ENCODE results near the gene NPIPA5. TPM values are rescaled to one million over a fixed set of nuclear protein-coding genes. Genes with fewer than 3 reads are reported as not detected.

The NPIPA5 gene
- 0.52 TPM in 1 of 2 replicates, not detected in the other for total RNA-seq

GRCh38 chr16:15378194-15378593 lies at the start of gene NPIPA5:
NPIPA5 (minus strand) TSS chr16:15378294; CDS start chr16:15378294, 0 bp downstream.

GRCh38 chr16:15395631-15396508 lies 17.8 kb upstream of the NPIPA5 start, which contains the start of gene MPV17L:
MPV17L (plus strand) TSS chr16:15395754; CDS start chr16:15395898, 144 bp downstream.

Other genes starting within 250 kb of the NPIPA5 start
- 0.26 TPM in 1 of 2 replicates, not detected in the other for gene MPV17L, start 17.5 kb upstream of the NPIPA5 start, total RNA-seq
- gene BMERB1, start 56.3 kb upstream of the NPIPA5 start, total RNA-seq: 22.5 and 47.7 TPM in 2 replicates

Data from epithelial cell of alveolus of lung (primary cell).